Muscle of leg (tissue), 11 donors: Measurements from ENCODE around the gene VPS72. TPM values are rescaled to one million over a fixed set of nuclear protein-coding genes. Genes with fewer than 3 reads are reported as not detected.

Experiments
- DNase-seq: peaks from one replicate; pipeline ENCODE4 v3.0.0; 2013
- H3K27ac ChIP-seq: one replicate; pipeline ENCODE4 v1.5.1; 2013; ENCODE audit warnings: mild to moderate bottlenecking, low read length, control low read depth
- H3K27me3 ChIP-seq: one replicate; pipeline ENCODE4 v1.6.1; 2013; ENCODE audit warnings: low read length; ENCODE audit not compliant: control insufficient read depth, insufficient read depth
- H3K36me3 ChIP-seq: one replicate; pipeline ENCODE4 v1.6.1; 2013; ENCODE audit warnings: low read length; ENCODE audit not compliant: control insufficient read depth, insufficient read depth
- H3K4me1 ChIP-seq: one replicate; pipeline ENCODE4 v1.6.1; 2013; ENCODE audit warnings: low read length; ENCODE audit not compliant: control insufficient read depth, insufficient read depth
- H3K4me3 ChIP-seq: one replicate; pipeline ENCODE4 v1.5.1; 2013; ENCODE audit warnings: low read length, control low read depth
- H3K9me3 ChIP-seq: replicated peaks from 2 replicates; pipeline ENCODE4 v1.6.1; 2013; ENCODE audit warnings: low read depth, low read length; ENCODE audit not compliant: control insufficient read depth
- WGBS: methylation state at CpG from one replicate; pipeline ENCODE4 v1.1.5; 2013; ENCODE audit warnings: missing lambda C conversion rate; ENCODE audit not compliant: insufficient coverage; 5-methylcytosine and 5-hydroxymethylcytosine counted together
- polyA plus RNA-seq, 8 donors: library from polyadenylated mRNA; unstranded; fragments of 120-200 nt; gene quantifications; one replicate each; pipeline versions ENCODE4 v1.2.1 to v1.2.3, GENCODE V29; 2013; ENCODE audit warnings: inconsistent platforms in 1 of 8, low replicate concordance in 1 of 8; ENCODE audit not compliant: insufficient read length in 8 of 8, insufficient read depth in 1 of 8
- total RNA-seq: library from RNA; stranded (reverse); fragments of 120-200 nt; gene quantifications from one replicate; pipeline ENCODE4 v1.2.4, GENCODE V29; 2013

The VPS72 gene
- total and polyA plus RNA-seq, 9 donors, result 44.2 to 59.9 (median 52.1) TPM

DNA sequence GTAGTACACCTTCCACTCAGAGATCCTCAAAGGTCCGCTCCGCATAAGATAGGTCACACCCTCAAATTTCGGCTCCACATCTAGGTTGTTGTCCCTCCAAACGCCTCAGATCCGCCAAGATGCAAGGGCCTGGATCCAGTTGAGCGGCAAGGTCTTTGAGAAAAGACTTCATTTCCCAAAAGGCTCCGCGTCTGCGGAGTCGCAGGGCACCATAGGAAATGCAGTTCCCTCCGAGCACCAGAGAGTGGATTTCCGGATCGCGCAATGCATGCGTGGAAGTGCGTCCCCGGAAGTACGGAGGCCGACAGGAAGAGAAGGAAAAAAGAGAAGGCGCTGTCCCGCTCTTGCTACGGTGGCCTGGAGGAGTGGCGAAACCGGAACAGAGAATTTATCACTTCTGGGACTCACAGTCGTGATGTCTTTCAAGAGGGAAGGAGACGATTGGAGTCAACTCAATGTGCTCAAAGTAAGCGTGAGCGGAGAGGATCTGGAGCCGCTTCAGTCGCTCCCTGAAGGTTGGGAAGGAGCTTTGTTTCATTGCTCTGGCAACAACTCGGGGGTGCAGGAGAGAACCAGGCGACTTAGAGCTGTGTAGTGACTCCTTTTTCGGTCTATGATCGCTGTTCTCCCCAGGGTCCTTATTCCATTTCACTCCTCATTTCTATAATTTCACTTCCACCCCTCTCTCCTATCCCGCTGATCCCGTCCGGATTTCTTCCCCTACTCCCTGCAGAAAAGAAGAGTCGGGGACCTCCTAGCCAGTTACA is 24.1 kb downstream of the VPS72 start, which contains the start of the genes LYSMD1 and SCNM1:
Gene LYSMD1 (minus strand): TSS at position 165 of the 767 bp plus-strand sequence. CDS start 644 bp downstream, outside the sequence.
Gene SCNM1 (plus strand): TSS at position 407 of the 767 bp plus-strand sequence. CDS start 9 bp downstream, at position 416.
- H3K27ac ChIP-seq, result peak within 1 kb of the TSS; percentile 94
- DNase-seq, result peak; percentile 100
- H3K9me3 ChIP-seq, result no peaks in the 10 kb centered on the region
- peaks cover 26% of the 10 kb centered on the region for H3K4me1 ChIP-seq
- H3K27me3 ChIP-seq, result no peaks in the 10 kb centered on the region
- H3K4me3 ChIP-seq, result peak within 1 kb of the TSS; percentile 96
- peaks cover 41% of the 10 kb centered on the region for H3K36me3 ChIP-seq
- under 1% methylated on average over 36 of the region's 38 CpGs for WGBS

- peaks cover 21% of the 10 kb centered on the region for H3K4me1 ChIP-seq
- peaks cover 41% of the 10 kb centered on the region for H3K36me3 ChIP-seq
- H3K4me3 ChIP-seq, result peak overlapping the region; percentile 96
- WGBS, result 2% methylated on average over 12 of the region's 15 CpGs
- no peaks in the 10 kb centered on the region for H3K27me3 ChIP-seq
- H3K9me3 ChIP-seq, result no peaks in the 10 kb centered on the region
- H3K27ac ChIP-seq, result peak overlapping the region; percentile 94
- peak; percentile 87 for DNase-seq
Measured at GRCh38 chr1:151165281-151165737, 24.7 kb downstream of the VPS72 start.

GRCh38 chr1:151164732-151165280 is 25.2 kb downstream of the VPS72 start:
- Histone ChIP-seq H3K27me3 (no peaks in the 10 kb centered on the region), H3K27ac (peak overlapping the region; percentile 94), H3K4me1 (peaks cover 19% of the 10 kb centered on the region), H3K4me3 (peak overlapping the region; percentile 96), H3K9me3 (no peaks in the 10 kb centered on the region), H3K36me3 (peaks cover 41% of the 10 kb centered on the region)
- 10% methylated on average over 7 of the region's 11 CpGs for WGBS
- peak; percentile 25 for DNase-seq

DNA sequence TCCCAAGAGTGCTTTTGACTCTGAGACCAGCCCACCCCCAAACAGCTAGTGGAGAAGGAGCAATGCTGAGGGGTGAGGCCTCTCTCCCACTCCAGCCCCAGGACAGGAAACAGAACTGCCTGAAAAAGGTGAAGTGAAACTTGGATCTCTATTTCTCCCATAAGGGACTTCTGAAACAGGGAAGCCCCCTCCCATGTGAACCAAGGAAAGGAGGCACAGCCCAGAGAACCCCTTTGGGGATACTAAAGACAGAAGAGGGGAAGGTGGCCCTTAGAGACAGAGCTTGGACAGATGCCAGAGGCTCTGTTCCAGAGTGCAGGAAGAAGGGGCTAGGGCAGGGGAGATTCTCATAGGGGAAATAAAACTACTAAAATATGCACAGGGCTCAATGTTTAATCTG is 30.6 kb downstream of the VPS72 start:
- Histone ChIP-seq H3K27me3 (no peaks in the 10 kb centered on the region), H3K36me3 (peaks cover 47% of the 10 kb centered on the region), H3K4me1 (peaks cover 1% of the 10 kb centered on the region), H3K4me3 (no peak overlapping the region), H3K27ac (no peak overlapping the region), H3K9me3 (no peaks in the 10 kb centered on the region)
- DNase-seq, result peak; percentile 50

GRCh38 chr1:151158751-151159251 is 31.2 kb downstream of the VPS72 start:
- WGBS, result 87% methylated on average over 20 of the region's 22 CpGs
- Histone ChIP-seq H3K27me3 (no peaks in the 10 kb centered on the region), H3K36me3 (peaks cover 47% of the 10 kb centered on the region), H3K9me3 (no peaks in the 10 kb centered on the region), H3K4me1 (no peaks in the 10 kb centered on the region), H3K4me3 (no peak overlapping the region), H3K27ac (no peak overlapping the region)
- no peak for DNase-seq

GRCh38 chr1:151158326-151158725 is 31.7 kb downstream of the VPS72 start:
- Histone ChIP-seq H3K27me3 (no peaks in the 10 kb centered on the region), H3K9me3 (no peaks in the 10 kb centered on the region), H3K4me3 (no peak overlapping the region), H3K27ac (no peak overlapping the region), H3K36me3 (peaks cover 47% of the 10 kb centered on the region), H3K4me1 (no peaks in the 10 kb centered on the region)
- WGBS, result 76% methylated on average over 5 of the region's 5 CpGs
- no peak for DNase-seq

DNA sequence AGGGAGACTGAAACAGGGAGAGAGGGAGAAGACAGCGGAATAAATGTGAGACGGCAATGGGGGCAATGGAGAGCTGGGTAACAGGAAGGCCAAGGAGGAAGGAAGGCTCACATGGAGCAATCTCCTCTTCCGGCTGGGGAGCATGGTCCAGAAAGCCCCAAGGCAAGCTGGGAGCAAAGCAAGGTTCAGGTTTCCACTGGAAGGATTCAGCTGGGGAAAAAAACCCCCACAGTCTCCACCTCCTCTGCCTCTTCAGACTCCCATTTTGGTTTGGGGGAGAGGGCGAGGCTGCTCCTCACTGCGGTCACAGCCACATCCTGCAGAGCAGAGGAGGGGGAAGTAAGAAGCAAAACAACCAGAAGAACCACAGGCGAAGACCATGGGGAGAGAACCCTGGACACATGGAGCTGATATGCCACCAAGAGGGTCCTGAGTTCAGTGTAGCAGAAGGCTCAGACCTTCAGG is 32.9 kb downstream of the VPS72 start:
- Histone ChIP-seq H3K27me3 (no peaks in the 10 kb centered on the region), H3K36me3 (peaks cover 47% of the 10 kb centered on the region), H3K9me3 (no peaks in the 10 kb centered on the region), H3K4me3 (peak overlapping the region; percentile 21), H3K27ac (no peak overlapping the region), H3K4me1 (no peaks in the 10 kb centered on the region)
- DNase-seq, result peak; percentile 55
- 85% methylated on average over 4 of the region's 6 CpGs for WGBS

GRCh38 chr1:151156515-151156819 is 33.5 kb downstream of the VPS72 start, which contains the start of gene TNFAIP8L2:
Gene TNFAIP8L2 (plus strand): TSS chr1:151156649. CDS start chr1:151158698, 2,049 bp downstream.
- Histone ChIP-seq H3K4me3 (peak within 1 kb of the TSS; percentile 21), H3K4me1 (no peaks in the 10 kb centered on the region), H3K27ac (peak within 1 kb of the TSS; percentile 7), H3K27me3 (no peaks in the 10 kb centered on the region), H3K36me3 (peaks cover 43% of the 10 kb centered on the region), H3K9me3 (no peaks in the 10 kb centered on the region)
- no peak for DNase-seq
- WGBS, result 57% methylated on average over 1 of the region's 4 CpGs

- WGBS, result no CpG with 5 or more reads among the region's 2 CpGs
- no peak for DNase-seq
- no peaks in the 10 kb centered on the region for H3K9me3 ChIP-seq
- H3K27ac ChIP-seq, result no peak overlapping the region
- H3K36me3 ChIP-seq, result peaks cover 8% of the 10 kb centered on the region
- no peak overlapping the region for H3K4me3 ChIP-seq
- no peaks in the 10 kb centered on the region for H3K27me3 ChIP-seq
- H3K4me1 ChIP-seq, result peaks cover 40% of the 10 kb centered on the region
Measured at GRCh38 chr1:151147665-151148064, 42.3 kb downstream of the VPS72 start.

GRCh38 chr1:151147132-151147503 is 42.9 kb downstream of the VPS72 start:
- peaks cover 45% of the 10 kb centered on the region for H3K4me1 ChIP-seq
- WGBS, result no CpG with 5 or more reads among the region's 7 CpGs
- peaks cover 14% of the 10 kb centered on the region for H3K36me3 ChIP-seq
- no peak for DNase-seq
- H3K4me3 ChIP-seq, result peak overlapping the region; percentile 93
- H3K27me3 ChIP-seq, result no peaks in the 10 kb centered on the region
- H3K9me3 ChIP-seq, result no peaks in the 10 kb centered on the region
- H3K27ac ChIP-seq, result peak overlapping the region; percentile 85
